GM10248 (cell line): Measurements from ENCODE around the gene GPX7.

Experiments used
- CTCF ChIA-PET: fragments of 300-600 bp; sonication (Branson Sonifier 250); formaldehyde crosslinking; extraction: SDS; loops from one replicate; lab custom pipeline; 2021; ENCODE audit warnings: antibody characterized with exemption; lab: Yijun Ruan, JAX
- POLR2A ChIA-PET: fragments of 350-650 bp; sonication (Branson Sonifier 250); formaldehyde crosslinking; extraction: SDS; loops from one replicate; lab custom pipeline; 2020; ENCODE audit warnings: antibody characterized with exemption; lab: Yijun Ruan, JAX
- DNase-seq: peaks from one replicate; pipeline ENCODE4 v3.0.0; 2012; ENCODE audit errors: extremely low spot score
- CTCF ChIP-seq: IDR thresholded peaks from 2 replicates; pipeline ENCODE4 v1.5.1; 2012; ENCODE audit warnings: mild to moderate bottlenecking, low read depth; ENCODE audit errors: extremely low read depth, missing control alignments, control extremely low read depth

Gene GPX7

DNA sequence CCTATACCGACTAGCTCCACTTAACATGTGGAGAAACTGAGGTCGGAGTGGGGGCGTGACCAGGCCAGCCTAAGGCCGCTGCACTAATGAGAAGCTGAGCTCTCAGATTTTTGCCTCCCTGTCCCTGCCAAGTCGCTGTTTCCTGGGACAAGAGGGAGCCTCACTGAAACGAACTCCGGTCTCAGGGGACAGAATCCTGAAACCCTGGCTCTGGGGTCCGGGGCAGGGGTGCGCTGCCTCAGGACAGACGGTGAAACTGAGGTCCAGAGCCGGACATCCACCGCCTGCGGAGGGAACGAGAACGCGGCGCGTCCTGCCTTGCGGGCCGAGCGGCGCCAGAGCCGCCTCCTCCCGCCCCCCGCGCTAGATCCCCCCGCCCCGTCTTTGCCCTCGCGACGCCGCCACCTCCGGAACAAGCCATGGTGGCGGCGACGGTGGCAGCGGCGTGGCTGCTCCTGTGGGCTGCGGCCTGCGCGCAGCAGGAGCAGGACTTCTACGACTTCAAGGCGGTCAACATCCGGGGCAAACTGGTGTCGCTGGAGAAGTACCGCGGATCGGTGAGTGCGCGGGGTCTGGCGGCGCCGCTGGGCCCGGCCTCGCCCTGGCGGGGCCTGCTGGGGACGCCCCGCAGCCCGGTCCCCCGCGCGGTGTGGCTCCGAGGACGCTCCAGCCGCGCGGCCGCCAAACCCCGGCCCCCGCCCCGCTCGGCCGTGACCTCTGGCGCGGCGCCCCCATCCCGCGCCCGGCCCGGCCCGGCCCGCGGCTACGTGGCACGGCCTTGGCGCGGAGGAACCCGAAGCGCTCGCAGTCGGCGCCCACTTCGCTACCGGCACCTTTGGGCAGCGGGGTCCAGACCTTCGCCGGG is at the start of gene GPX7:
Gene GPX7, plus strand, starts transcription at position 381 of the 865 bp plus-strand sequence. Its CDS starts 39 bp downstream, at position 420.
- ChIA-PET POLR2A (interaction anchor here (0.5 kb wide), 1 partner anchor 49 kb away, joined by 3 read pairs; no protein-coding TSS in a partner anchor), CTCF (interaction anchor here (0.8 to 1.5 kb wide), 6 partner anchors 9 to 84 kb away, joined by 3 read pairs; no protein-coding TSS in a partner anchor)
- DNase-seq: peak; percentile 65
- TF ChIP-seq CTCF: no peak

DNA sequence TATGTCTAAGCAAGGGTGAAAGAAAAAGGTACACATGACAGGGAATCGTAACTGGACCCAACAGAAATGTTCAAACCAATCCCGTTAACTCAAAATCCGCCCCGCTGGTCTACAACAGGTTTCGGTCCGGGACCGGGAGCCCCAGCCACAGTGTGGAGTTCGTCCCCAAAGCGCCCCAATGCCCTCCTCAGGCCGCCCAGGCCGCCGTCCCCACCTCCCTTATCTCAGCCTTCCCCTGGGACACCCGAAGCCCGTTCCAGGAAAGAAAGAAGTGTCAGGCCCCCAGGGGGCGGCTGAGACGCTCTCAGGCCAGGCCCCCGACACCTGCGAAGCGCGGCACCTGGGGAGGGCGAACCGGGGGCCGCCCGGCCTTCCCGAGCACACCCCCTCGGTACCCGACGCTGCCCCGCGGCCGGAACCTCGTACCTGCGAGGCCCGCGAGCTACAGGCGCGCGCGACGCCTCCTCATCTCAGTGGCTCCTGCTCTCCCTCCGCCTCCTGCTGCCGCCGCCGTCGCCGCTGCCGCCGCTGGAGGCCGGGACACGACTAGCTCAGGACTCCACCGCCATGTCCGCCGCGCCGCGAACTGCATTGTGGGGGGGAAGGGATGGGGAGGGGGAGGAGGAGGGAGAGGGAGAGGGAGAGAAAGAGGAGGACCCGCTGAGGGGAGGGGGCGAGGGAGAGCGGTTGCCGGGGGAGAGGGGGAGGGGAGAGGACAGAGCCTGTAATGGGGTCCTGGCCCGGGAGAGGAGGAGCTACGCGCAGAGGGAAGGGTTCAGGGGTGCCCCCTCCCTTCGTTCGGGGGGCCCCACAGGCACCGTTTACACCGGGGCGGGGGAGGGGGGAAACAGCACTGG is 49.4 kb upstream of the GPX7 start, which contains the start of gene TUT4:
Gene TUT4, minus strand, starts transcription at position 588 of the 857 bp plus-strand sequence. CDS start 26,812 bp downstream, outside the sequence.
- POLR2A ChIA-PET: interaction anchor here (0.6 to 1.0 kb wide), 2 partner anchors 37 to 148 kb away, joined by 3 to 6 read pairs; partner anchors contain the start of genes ORC1 and PRPF38A
- CTCF ChIA-PET: interaction anchor here (0.8 to 3.6 kb wide), 5 partner anchors 14 to 134 kb away, joined by 3 to 14 read pairs (median 6); no protein-coding TSS in a partner anchor
- peak; percentile 72 for DNase-seq
- TF ChIP-seq CTCF: peak; percentile 19

DNA sequence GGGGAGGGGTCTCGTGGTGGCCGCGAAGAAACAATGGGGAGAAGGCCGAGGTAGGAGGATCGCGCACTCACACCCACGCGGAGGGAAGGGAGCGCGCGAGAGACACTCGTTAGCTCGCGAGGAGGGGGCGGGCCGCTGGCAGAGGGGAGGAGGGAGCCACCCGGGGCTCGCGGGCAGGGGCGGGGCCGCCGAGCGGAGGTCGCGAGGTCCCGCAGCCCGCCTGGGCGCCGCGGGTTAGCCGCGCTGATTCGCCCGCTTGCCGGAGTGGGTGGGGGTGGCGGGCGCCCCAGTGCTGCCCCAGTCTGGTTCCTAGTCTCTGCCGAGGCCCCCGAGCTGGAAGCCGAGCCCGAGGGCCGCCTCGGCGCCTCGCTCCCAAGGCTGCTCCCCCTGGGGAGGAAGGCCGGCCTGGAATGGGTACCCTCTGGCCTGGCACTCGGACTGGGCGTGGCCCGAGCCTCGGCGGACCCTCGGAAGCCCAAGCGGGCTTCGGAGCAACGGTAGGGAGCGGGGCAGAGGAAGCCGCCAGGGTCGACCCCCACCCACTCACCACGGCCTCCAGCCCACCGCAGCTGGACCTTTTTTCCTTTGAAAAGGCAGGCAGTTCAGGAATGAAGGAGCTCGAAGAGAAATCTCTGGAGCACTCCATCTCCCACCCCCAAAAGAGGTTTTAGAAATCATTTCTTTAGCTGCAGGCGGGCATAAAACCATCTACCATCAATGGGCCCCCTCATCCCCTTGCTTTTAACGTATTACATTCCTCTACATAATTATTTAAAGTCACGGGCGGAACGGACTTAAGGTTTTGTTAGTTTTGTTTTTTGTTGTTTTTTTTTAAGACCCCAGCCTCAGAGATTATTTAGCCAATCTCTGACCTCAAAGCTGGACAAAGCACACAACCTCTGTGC is 48.6 kb upstream of the GPX7 start:
- ChIA-PET POLR2A (interaction anchor here (0.6 to 1.0 kb wide), 3 partner anchors 37 to 149 kb away, joined by 3 to 6 read pairs (median 3); partner anchors contain the start of genes GPX7, ORC1 and PRPF38A), CTCF (interaction anchor here (0.8 to 3.6 kb wide), 6 partner anchors 13 to 234 kb away, joined by 3 to 14 read pairs (median 4); no protein-coding TSS in a partner anchor)
- peak; percentile 92 for DNase-seq
- no peak for TF ChIP-seq CTCF

DNA sequence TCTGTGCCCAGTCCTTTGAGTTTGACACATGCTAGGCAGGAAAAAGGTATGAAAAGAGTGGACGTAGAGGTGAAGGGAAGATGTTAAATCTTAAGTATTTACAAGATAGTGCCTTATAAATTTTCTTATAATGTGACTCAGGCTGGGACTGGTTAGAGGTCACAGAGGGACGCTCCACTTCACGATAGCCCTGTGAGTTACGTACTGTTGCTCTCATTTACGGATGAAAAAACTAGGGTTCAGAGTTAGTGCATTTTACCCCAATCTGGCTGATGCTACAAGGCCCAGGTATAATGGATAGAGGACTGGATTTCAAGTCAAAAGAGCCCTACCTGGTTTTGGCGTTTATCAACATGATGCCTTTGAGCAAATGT is 47.9 kb upstream of the GPX7 start:
- CTCF ChIA-PET: interaction anchor here (1.1 to 3.6 kb wide), 4 partner anchors 15 to 234 kb away, joined by 3 to 14 read pairs (median 4); no protein-coding TSS in a partner anchor
- no peak for DNase-seq
- POLR2A ChIA-PET: interaction anchor here (0.9 kb wide), 1 partner anchor 48 kb away, joined by 3 read pairs; the partner anchor contains the start of gene GPX7
- no peak for TF ChIP-seq CTCF

- CTCF ChIA-PET: interaction anchor here (1.1 to 3.6 kb wide), 3 partner anchors 15 to 132 kb away, joined by 3 to 14 read pairs (median 6); no protein-coding TSS in a partner anchor
- no peak for DNase-seq
Observed at GRCh38 chr1:52554756-52555155, 47.4 kb upstream of the GPX7 start.

More at GRCh38 chr1:52554756-52555155, 47.4 kb upstream of the GPX7 start:
- POLR2A ChIA-PET: no interaction called here
- no peak for TF ChIP-seq CTCF
